Measurements from ENCODE around the gene ABR.

- TF ChIP-seq CTCF (IDR thresholded peaks at IDR 0.05; ENCODE audit: insufficient read depth, low read depth, low read length), result no peak
- no peak for TF ChIP-seq EZH2 (IDR thresholded peaks at IDR 0.05; ENCODE audit: insufficient read depth, low read length)
Observed at GRCh38 chr17:1180958-1181752, 1.4 kb upstream of the ABR start.

Measured in astrocyte (in vitro differentiated cells and primary cell).